Trophoblast cell (in vitro differentiated cells and primary cell): Measurements from ENCODE around the gene CDRT4.
A peak's percentile ranks its signal among the peaks of the same experiment; 100 is the strongest.

Experiments
- DNase-seq, 2 donors: peaks; one replicate each; pipeline ENCODE4 v3.0.0-alpha.2; 2016
- H2AFZ ChIP-seq: 2 replicates; pipeline ENCODE4 v1.6.1; 2013; ENCODE audit warnings: low read length, moderate library complexity, mild to moderate bottlenecking; ENCODE audit not compliant: insufficient read depth, poor library complexity
- H2AK5ac ChIP-seq: 2 replicates; pipeline ENCODE4 v1.6.1; 2013; ENCODE audit warnings: mild to moderate bottlenecking, low read length
- H2BK120ac ChIP-seq: 2 replicates; pipeline ENCODE4 v1.6.1; 2013; ENCODE audit warnings: low read length, mild to moderate bottlenecking, moderate library complexity; ENCODE audit not compliant: insufficient read depth, poor library complexity
- H2BK12ac ChIP-seq: 2 replicates; pipeline ENCODE4 v1.6.1; 2013; ENCODE audit warnings: mild to moderate bottlenecking, low read length, moderate library complexity
- H2BK5ac ChIP-seq: 2 replicates; pipeline ENCODE4 v1.6.1; 2013; ENCODE audit warnings: low read length, low read depth, moderate library complexity, mild to moderate bottlenecking; ENCODE audit not compliant: poor library complexity
- H3K14ac ChIP-seq: 2 replicates; pipeline ENCODE4 v1.6.1; 2013; ENCODE audit warnings: mild to moderate bottlenecking, low read length
- H3K18ac ChIP-seq: 2 replicates; pipeline ENCODE4 v1.6.1; 2013; ENCODE audit warnings: mild to moderate bottlenecking, low read length
- H3K23ac ChIP-seq: 2 replicates; pipeline ENCODE4 v1.6.1; 2013; ENCODE audit warnings: low read length
- H3K27ac ChIP-seq: 2 replicates; pipeline ENCODE4 v1.5.1; 2013; ENCODE audit warnings: low read depth, mild to moderate bottlenecking, inconsistent platforms, low read length, moderate library complexity
- H3K27me3 ChIP-seq: 2 replicates; pipeline ENCODE4 v1.6.1; 2013; ENCODE audit warnings: inconsistent platforms, mild to moderate bottlenecking, low read length, moderate library complexity; ENCODE audit not compliant: insufficient read depth
- H3K36me3 ChIP-seq, 2 experiments: 1 replicate in 1 of 2; 2 replicates in 1 of 2; pipeline ENCODE4 v1.6.1; 2013; ENCODE audit warnings: low read length in 2 of 2, mild to moderate bottlenecking in 2 of 2, moderate library complexity in 1 of 2; ENCODE audit not compliant: insufficient read depth in 2 of 2, control insufficient read depth in 1 of 2
- H3K4ac ChIP-seq: 2 replicates; pipeline ENCODE4 v1.6.1; 2013; ENCODE audit warnings: low read depth, mild to moderate bottlenecking, low read length, moderate library complexity
- H3K4me1 ChIP-seq, 2 experiments: 1 replicate in 1 of 2; 2 replicates in 1 of 2; pipeline ENCODE4 v1.6.1; 2013; ENCODE audit warnings: low read length in 2 of 2, mild to moderate bottlenecking in 2 of 2, moderate library complexity in 1 of 2; ENCODE audit not compliant: insufficient read depth in 2 of 2, control insufficient read depth in 1 of 2
- H3K4me2 ChIP-seq: 2 replicates; pipeline ENCODE4 v1.6.1; 2013; ENCODE audit warnings: inconsistent platforms, mild to moderate bottlenecking, low read length, moderate library complexity
- H3K4me3 ChIP-seq: 2 replicates; pipeline ENCODE4 v1.5.1; 2013; ENCODE audit warnings: mild to moderate bottlenecking, low read depth, low read length, inconsistent platforms
- H3K79me1 ChIP-seq: one replicate; pipeline ENCODE4 v1.6.1; 2013; ENCODE audit warnings: low read length
- H3K79me2 ChIP-seq: 2 replicates; pipeline ENCODE4 v1.6.1; 2013; ENCODE audit warnings: low read length, mild to moderate bottlenecking; ENCODE audit not compliant: control insufficient read depth, insufficient read depth, poor library complexity
- H3K9ac ChIP-seq: 2 replicates; pipeline ENCODE4 v1.6.1; 2013; ENCODE audit warnings: mild to moderate bottlenecking, low read length
- H3K9me3 ChIP-seq: 2 replicates; pipeline ENCODE4 v1.6.1; 2013; ENCODE audit warnings: low read depth, mild to moderate bottlenecking, control low read depth, inconsistent platforms, low read length; ENCODE audit not compliant: insufficient read depth
- H4K12ac ChIP-seq: 2 replicates; pipeline ENCODE4 v1.6.1; 2013; ENCODE audit warnings: low read depth, mild to moderate bottlenecking, low read length, moderate library complexity
- H4K8ac ChIP-seq: 2 replicates; pipeline ENCODE4 v1.6.1; 2013; ENCODE audit warnings: low read depth, mild to moderate bottlenecking, low read length, moderate library complexity
- H4K91ac ChIP-seq: one replicate; pipeline ENCODE4 v1.6.1; 2013; ENCODE audit warnings: low read depth, mild to moderate bottlenecking, low read length, moderate library complexity
- WGBS: extraction: QIAGEN DNeasy Blood & Tissue Kit; methylation state at CpG from one replicate; pipeline ENCODE4 v1.1.7; 2013; ENCODE audit warnings: missing lambda C conversion rate; ENCODE audit not compliant: insufficient read length, insufficient coverage; ENCODE audit errors: extremely low coverage; 5-methylcytosine and 5-hydroxymethylcytosine counted together

Gene CDRT4

GRCh38 chr17:15424521-15424920 lies 42.9 kb downstream of the CDRT4 start:
- Histone ChIP-seq H3K23ac (no peak overlapping the region), H2BK12ac (no peak overlapping the region), H2AFZ (no peak overlapping the region), H4K12ac (no peak overlapping the region), H2BK5ac (no peak overlapping the region), H3K9ac (no peak overlapping the region), H3K14ac (no peak overlapping the region), H2AK5ac (no peak overlapping the region), H4K8ac (no peak overlapping the region), H3K9me3 (peaks cover 2% of the 10 kb centered on the region), H3K4me1 (peaks cover 7 to 9% of the 10 kb centered on the region in 2 experiments), H3K79me1 (peaks cover 2% of the 10 kb centered on the region), H3K4ac (no peak overlapping the region), H3K4me3 (no peak overlapping the region), H3K18ac (no peak overlapping the region), H3K27me3 (no peaks in the 10 kb centered on the region), H3K4me2 (no peak overlapping the region), H2BK120ac (no peak overlapping the region), H3K36me3 (no peaks in the 10 kb centered on the region), H3K27ac (no peak overlapping the region), H4K91ac (no peak overlapping the region), H3K79me2 (no peaks in the 10 kb centered on the region)
- no peak for DNase-seq
- no CpG with 5 or more reads among the region's 3 CpGs for WGBS

- H3K14ac ChIP-seq = no peak overlapping the region
- H3K79me1 ChIP-seq = peaks cover 2% of the 10 kb centered on the region
- no peak overlapping the region for H3K4me3 ChIP-seq
- DNase-seq = peak; percentile 92
- H4K12ac ChIP-seq = no peak overlapping the region
- H3K18ac ChIP-seq = no peak overlapping the region
- no peak overlapping the region for H4K8ac ChIP-seq
- no peaks in the 10 kb centered on the region for H3K79me2 ChIP-seq
- no peak overlapping the region for H3K27ac ChIP-seq
- H2BK120ac ChIP-seq = no peak overlapping the region
- peak overlapping the region; percentile 56 for H4K91ac ChIP-seq
- no peak overlapping the region for H3K23ac ChIP-seq
- no peak overlapping the region for H2BK12ac ChIP-seq
- no CpG with 5 or more reads among the region's 11 CpGs for WGBS
- no peak overlapping the region for H3K9ac ChIP-seq
- H3K4me1 ChIP-seq = peaks cover 7 to 9% of the 10 kb centered on the region in 2 experiments
- H2AK5ac ChIP-seq = no peak overlapping the region
- peak overlapping the region; percentile 18 for H3K4me2 ChIP-seq
- no peak overlapping the region for H2AFZ ChIP-seq
- no peaks in the 10 kb centered on the region for H3K9me3 ChIP-seq
- H3K36me3 ChIP-seq = no peaks in the 10 kb centered on the region
- no peak overlapping the region for H3K4ac ChIP-seq
- no peak overlapping the region for H2BK5ac ChIP-seq
- H3K27me3 ChIP-seq = no peaks in the 10 kb centered on the region
These were observed 44.9 kb downstream of the CDRT4 start for GRCh38 chr17:15422392-15422965.

DNA sequence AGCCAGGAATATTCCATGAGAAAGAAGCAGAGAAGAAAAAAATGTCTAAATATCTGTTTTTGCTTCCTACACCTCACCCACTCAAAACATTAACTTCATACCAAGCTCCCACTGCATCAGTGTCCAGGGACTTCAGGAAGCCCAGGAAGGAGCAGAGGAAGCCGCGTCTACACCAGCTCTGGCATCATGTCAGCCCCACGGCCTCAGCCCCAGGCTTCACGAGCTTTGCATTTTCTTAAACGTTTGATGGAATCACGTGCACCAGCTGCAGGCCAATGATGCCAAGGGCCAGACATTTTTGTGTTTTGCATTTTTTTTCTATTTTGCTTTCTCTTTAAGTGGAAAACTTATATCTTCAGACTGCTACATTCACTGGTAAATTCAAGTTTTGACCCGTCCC lies 48.6 kb downstream of the CDRT4 start:
- peaks cover 8 to 12% of the 10 kb centered on the region in 2 experiments for H3K4me1 ChIP-seq
- no peaks in the 10 kb centered on the region for H3K36me3 ChIP-seq
- H3K9me3 ChIP-seq = no peaks in the 10 kb centered on the region
- no peak overlapping the region for H3K4ac ChIP-seq
- no peak overlapping the region for H3K27ac ChIP-seq
- no peak overlapping the region for H3K4me3 ChIP-seq
- no peak overlapping the region for H2BK120ac ChIP-seq
- no peaks in the 10 kb centered on the region for H3K27me3 ChIP-seq
- H3K23ac ChIP-seq = no peak overlapping the region
- no peak overlapping the region for H3K14ac ChIP-seq
- WGBS = no CpG with 5 or more reads among the region's 7 CpGs
- no peak overlapping the region for H4K91ac ChIP-seq
- no peak overlapping the region for H2BK12ac ChIP-seq
- peak; percentile 92 to 94 for DNase-seq
- H3K79me2 ChIP-seq = no peaks in the 10 kb centered on the region
- H3K9ac ChIP-seq = no peak overlapping the region
- no peak overlapping the region for H2AFZ ChIP-seq
- H4K8ac ChIP-seq = no peak overlapping the region
- no peak overlapping the region for H2BK5ac ChIP-seq
- peaks cover 2% of the 10 kb centered on the region for H3K79me1 ChIP-seq
- H2AK5ac ChIP-seq = no peak overlapping the region
- H4K12ac ChIP-seq = no peak overlapping the region
- no peak overlapping the region for H3K4me2 ChIP-seq
- H3K18ac ChIP-seq = no peak overlapping the region

DNA sequence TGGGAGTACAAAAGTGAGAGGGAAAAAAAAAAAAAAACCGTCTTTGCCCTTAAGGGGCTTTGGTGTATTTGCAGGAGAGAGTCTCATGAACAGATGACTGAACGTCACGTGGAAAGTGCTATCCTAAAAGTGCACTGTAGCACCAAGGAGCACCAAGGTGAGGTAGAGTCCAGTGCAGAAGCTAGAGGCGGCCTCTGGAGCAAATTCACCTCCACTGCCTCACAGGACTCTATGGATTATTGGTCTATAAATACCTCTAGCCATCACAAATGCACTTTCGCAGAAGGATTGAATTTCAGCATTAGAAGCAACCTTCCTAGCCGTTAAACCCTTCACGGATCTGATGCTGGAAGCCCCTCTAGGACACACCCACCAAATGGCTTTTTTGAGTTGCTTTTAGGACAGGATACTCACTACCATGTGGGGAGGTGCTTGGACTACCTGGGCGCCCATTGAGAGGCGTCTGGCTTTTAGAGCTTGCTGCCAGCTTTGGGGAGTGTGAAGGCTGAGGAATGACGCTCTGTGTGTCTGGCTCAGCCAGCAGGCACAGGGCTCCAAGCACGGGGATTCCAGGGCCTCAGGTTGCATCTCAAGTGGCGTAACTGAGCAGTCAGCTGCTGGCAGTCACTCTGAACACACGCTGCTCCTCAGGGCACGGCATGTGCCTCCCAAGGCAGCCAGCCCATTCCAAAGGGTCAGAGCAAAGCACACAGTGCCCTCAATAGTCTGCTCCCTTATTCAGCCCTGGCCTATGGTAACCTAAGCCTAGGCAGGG lies 52.7 kb downstream of the CDRT4 start:
- no peak overlapping the region for H4K91ac ChIP-seq
- no peak overlapping the region for H3K23ac ChIP-seq
- peak; percentile 85 to 88 for DNase-seq
- H3K14ac ChIP-seq = no peak overlapping the region
- no peak overlapping the region for H3K4ac ChIP-seq
- WGBS = no CpG with 5 or more reads among the region's 14 CpGs
- H3K4me1 ChIP-seq = peaks cover 7 to 8% of the 10 kb centered on the region in 2 experiments
- H3K27ac ChIP-seq = no peak overlapping the region
- H3K79me2 ChIP-seq = no peaks in the 10 kb centered on the region
- H3K4me2 ChIP-seq = no peak overlapping the region
- H4K8ac ChIP-seq = no peak overlapping the region
- no peak overlapping the region for H2AFZ ChIP-seq
- no peak overlapping the region for H3K4me3 ChIP-seq
- H2BK120ac ChIP-seq = no peak overlapping the region
- H2BK12ac ChIP-seq = no peak overlapping the region
- H3K27me3 ChIP-seq = no peaks in the 10 kb centered on the region
- H3K9ac ChIP-seq = no peak overlapping the region
- no peaks in the 10 kb centered on the region for H3K79me1 ChIP-seq
- no peak overlapping the region for H4K12ac ChIP-seq
- no peak overlapping the region for H3K18ac ChIP-seq
- no peak overlapping the region for H2BK5ac ChIP-seq
- H3K36me3 ChIP-seq = no peaks in the 10 kb centered on the region
- H3K9me3 ChIP-seq = no peaks in the 10 kb centered on the region
- no peak overlapping the region for H2AK5ac ChIP-seq
